Measurements from ENCODE around the gene ZGPAT.
"Not testable (repeated sequence)": the region's sequence is repeated elsewhere in the genome, so short reads cannot be mapped to it uniquely, and the experiment has no call there.

DNA sequence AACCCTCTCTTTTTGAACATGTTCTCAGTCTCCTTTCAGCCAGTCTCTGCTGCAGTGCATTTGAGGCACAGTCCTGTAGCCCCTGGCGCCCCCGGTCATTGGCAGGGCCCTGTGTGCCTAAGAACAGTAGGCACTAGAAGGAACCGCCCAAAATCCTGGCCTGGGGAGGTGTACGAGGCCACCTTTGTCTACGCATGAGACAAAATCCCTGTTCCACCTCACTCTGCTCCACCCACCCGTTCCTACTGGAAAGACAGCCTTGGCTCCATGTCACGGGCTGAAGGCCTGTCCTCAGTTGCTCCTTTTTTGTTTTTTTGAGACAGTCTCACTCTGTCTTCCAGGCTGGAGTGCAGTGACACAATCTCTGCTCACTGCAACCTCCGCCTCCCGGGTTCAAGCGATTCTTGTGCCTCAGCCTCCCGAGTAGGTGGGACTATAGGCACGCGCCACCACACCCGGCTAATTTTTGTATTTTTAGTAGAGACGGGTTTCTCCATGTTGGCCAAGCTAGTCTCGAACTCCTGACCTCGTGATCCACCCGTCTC is 22.4 kb downstream of the ZGPAT start:
- TF ChIP-seq CTCF (IDR thresholded peaks at IDR 0.05; ENCODE audit: low read length); EZH2 (IDR thresholded peaks at IDR 0.05; ENCODE audit: borderline replicate concordance, low read length): not testable (repeated sequence)
